RWPE2 (cell line): ENCODE results near the gene LCE5A.
A peak's percentile ranks its signal among the peaks of the same experiment; 100 is the strongest.

Source experiments
- ATAC-seq: fragments of 200-7000 bp; cut with Tn5 transposase; 3 replicates; pipeline ENCODE4 v1.9.1; 2021; ENCODE audit warnings: low read depth
- DNase-seq: peaks from one replicate; pipeline ENCODE4 v3.0.0-alpha.2; 2020; ENCODE audit warnings: low spot score
- H3K27ac ChIP-seq: fragments of 450-650 bp; 2 replicates; pipeline ENCODE4 v1.5.1; 2017; ENCODE audit warnings: mild to moderate bottlenecking; ENCODE audit not compliant: poor library complexity, severe bottlenecking
- H3K27me3 ChIP-seq: fragments of 250-450 bp; sonication (Bioruptor Pico); 2 replicates; pipeline ENCODE4 v1.5.1; 2021; ENCODE audit warnings: mild to moderate bottlenecking, moderate library complexity; ENCODE audit not compliant: insufficient read depth, poor library complexity, severe bottlenecking
- H3K36me3 ChIP-seq: fragments of 250-450 bp; sonication (Bioruptor Pico); 2 replicates; pipeline ENCODE4 v1.5.1; 2020; ENCODE audit warnings: low read depth, mild to moderate bottlenecking, moderate library complexity
- H3K4me1 ChIP-seq: fragments of 250-450 bp; sonication (Bioruptor Pico); 2 replicates; pipeline ENCODE4 v1.5.1; 2021; ENCODE audit warnings: mild to moderate bottlenecking, moderate library complexity; ENCODE audit not compliant: insufficient read depth, poor library complexity, severe bottlenecking
- H3K4me3 ChIP-seq: fragments of 250-450 bp; sonication (Bioruptor Pico); 2 replicates; pipeline ENCODE4 v1.5.1; 2021; ENCODE audit warnings: mild to moderate bottlenecking, moderate library complexity; ENCODE audit not compliant: severe bottlenecking
- H3K9me3 ChIP-seq: fragments of 250-450 bp; sonication (Bioruptor Pico); 2 replicates; pipeline ENCODE4 v1.5.1; 2021; ENCODE audit warnings: mild to moderate bottlenecking, moderate library complexity; ENCODE audit not compliant: severe bottlenecking
- TF ChIP-seq, protein P1 (sequence below): fragments of 450-650 bp; IDR thresholded peaks from one replicate; pipeline ENCODE4 v1.5.1; 2017; ENCODE audit warnings: mild to moderate bottlenecking, moderate library complexity; ENCODE audit not compliant: poor library complexity, severe bottlenecking

Gene LCE5A, protein sequence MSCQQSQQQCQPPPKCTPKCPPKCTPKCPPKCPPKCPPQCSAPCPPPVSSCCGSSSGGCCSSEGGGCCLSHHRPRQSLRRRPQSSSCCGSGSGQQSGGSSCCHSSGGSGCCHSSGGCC

DNA sequence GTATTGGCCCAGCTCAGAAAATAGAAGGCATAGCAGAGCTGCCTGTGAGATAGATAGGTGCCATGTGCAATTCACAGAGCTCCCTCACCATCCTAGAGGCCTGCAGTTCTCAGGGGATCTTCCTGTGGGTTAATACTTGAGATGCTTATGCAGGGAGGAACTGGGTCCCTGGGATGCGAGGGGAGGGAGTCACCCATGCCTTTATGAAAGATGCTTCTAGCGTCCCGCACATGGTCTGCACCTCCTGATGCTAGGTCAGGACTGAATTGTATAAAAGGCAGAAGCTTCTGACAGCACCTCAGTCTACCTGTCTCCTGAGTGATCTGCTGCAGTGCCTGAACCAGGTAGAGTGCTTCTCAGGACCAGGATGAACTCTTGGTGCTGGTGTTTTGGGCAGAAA, at the start of gene LCE5A:
Gene LCE5A, plus strand, starts transcription at position 301 of the 400 bp plus-strand sequence. CDS start 732 bp downstream, outside the sequence.
- H3K9me3 ChIP-seq, result no peaks in the 10 kb centered on the region
- H3K27ac ChIP-seq, result no peak within 1 kb of the TSS
- DNase-seq (no peak), ATAC-seq (no peak)
- no peak within 1 kb of the TSS for H3K4me3 ChIP-seq
- peaks cover 28% of the 10 kb centered on the region for H3K4me1 ChIP-seq
- TF ChIP-seq, protein P1, sequence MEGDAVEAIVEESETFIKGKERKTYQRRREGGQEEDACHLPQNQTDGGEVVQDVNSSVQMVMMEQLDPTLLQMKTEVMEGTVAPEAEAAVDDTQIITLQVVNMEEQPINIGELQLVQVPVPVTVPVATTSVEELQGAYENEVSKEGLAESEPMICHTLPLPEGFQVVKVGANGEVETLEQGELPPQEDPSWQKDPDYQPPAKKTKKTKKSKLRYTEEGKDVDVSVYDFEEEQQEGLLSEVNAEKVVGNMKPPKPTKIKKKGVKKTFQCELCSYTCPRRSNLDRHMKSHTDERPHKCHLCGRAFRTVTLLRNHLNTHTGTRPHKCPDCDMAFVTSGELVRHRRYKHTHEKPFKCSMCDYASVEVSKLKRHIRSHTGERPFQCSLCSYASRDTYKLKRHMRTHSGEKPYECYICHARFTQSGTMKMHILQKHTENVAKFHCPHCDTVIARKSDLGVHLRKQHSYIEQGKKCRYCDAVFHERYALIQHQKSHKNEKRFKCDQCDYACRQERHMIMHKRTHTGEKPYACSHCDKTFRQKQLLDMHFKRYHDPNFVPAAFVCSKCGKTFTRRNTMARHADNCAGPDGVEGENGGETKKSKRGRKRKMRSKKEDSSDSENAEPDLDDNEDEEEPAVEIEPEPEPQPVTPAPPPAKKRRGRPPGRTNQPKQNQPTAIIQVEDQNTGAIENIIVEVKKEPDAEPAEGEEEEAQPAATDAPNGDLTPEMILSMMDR, result no peak
- no peaks in the 10 kb centered on the region for H3K36me3 ChIP-seq
- no peaks in the 10 kb centered on the region for H3K27me3 ChIP-seq

DNA sequence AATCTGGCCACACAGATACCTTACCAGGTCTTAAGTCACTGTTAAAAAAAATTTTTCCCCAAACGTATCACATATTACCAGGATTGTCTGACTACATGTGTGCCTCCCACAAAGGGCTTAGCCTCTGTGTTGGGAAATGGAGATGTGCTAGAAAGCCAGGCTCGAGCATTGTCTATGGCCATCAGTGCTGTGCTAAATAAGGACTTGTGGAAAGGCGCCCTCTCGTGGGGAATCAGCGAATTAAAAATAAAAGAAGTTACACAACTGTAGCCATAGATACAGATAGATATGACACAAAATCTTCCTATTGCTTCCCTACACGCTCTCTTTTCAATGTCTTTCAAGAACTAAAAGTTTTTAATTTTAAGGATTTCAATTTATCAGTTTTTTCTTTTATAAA, 49.1 kb upstream of the LCE5A start:
- Histone ChIP-seq H3K4me1 (no peaks in the 10 kb centered on the region), H3K27me3 (no peaks in the 10 kb centered on the region), H3K27ac (no peak overlapping the region), H3K36me3 (no peaks in the 10 kb centered on the region), H3K4me3 (no peak overlapping the region), H3K9me3 (no peaks in the 10 kb centered on the region)
- ATAC-seq (peak; percentile 71), DNase-seq (no peak)
- TF ChIP-seq, protein P1, result peak; percentile 82

DNA sequence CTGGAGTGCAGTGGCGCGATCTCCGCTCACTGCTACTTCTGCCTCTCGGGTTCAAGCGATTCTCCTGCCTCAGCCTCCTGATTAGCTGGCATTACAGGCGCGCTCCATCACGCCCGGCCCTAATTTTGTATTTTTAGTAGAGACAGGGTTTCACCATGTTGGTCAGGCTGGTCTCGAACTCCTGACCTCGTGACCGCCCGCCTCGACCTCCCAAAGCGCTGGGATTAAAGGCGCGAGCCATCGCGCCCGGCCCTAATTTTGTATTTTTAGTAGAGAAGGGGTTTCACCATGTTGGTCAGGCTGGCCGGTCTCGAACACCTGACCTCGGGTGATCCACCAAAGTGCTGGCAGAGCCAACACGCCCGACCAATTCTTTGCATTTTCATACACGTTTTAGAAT, 48.0 kb upstream of the LCE5A start:
- Histone ChIP-seq H3K9me3 (no peaks in the 10 kb centered on the region), H3K4me3 (no peak overlapping the region), H3K4me1 (no peaks in the 10 kb centered on the region), H3K36me3 (no peaks in the 10 kb centered on the region), H3K27me3 (no peaks in the 10 kb centered on the region), H3K27ac (no peak overlapping the region)
- DNase-seq (no peak), ATAC-seq (no peak)
- TF ChIP-seq, protein P1, result no peak

DNA sequence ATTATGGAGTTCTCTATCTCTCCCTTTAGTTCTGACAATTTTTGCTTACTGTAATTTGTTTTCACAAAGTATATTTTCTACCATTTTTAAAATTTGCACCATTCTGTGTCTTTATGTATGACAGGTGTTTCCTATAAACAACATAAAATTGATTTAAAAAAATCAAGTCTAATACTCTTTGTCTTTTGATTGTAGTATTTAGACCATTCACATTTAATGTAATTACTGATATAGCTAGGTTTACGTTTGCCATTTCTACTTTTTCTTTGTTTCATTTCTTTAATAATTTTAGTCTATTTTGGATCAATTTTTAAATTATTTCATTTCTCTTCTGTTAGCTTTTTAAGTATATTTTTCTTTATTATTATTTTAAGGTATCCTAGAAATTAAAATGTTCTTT, 44.4 kb upstream of the LCE5A start:
- peaks cover 3% of the 10 kb centered on the region for H3K27me3 ChIP-seq
- TF ChIP-seq, protein P1, result no peak
- ATAC-seq (no peak), DNase-seq (no peak)
- no peak overlapping the region for H3K27ac ChIP-seq
- no peak overlapping the region for H3K4me3 ChIP-seq
- H3K4me1 ChIP-seq, result no peaks in the 10 kb centered on the region
- no peaks in the 10 kb centered on the region for H3K9me3 ChIP-seq
- no peaks in the 10 kb centered on the region for H3K36me3 ChIP-seq

DNA sequence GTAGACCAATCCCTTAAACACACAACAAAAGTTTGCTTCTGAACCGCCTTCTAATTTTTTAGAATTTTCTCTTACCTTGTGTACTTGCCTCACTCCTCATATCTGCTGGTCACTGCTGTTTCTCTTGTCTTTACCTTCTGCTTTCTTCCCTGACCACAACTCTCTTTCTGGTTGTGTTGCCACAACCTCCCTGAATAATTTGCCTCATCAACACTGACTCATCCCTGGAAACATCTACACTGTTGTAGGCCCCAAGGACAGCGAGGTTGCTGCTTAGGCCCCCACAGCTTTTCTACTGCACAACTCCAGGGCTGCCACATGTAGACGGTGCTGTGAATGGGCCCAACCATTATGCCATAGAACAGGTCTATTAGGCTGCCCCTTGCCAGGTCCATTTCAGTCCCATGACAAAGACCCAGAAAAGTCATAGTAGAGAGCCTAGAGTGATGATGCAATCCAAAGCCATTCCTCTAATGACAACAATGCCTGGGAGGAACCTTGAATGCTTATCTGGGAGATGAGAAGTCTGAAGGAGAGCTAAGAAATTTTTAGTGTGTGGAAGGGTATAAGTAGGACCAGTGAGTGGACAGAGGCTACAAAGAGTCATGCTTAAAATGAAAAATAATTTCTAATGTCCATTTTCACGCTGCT, 36.6 kb upstream of the LCE5A start:
- Histone ChIP-seq H3K27me3 (no peaks in the 10 kb centered on the region), H3K9me3 (peaks cover 3% of the 10 kb centered on the region), H3K27ac (no peak overlapping the region), H3K36me3 (no peaks in the 10 kb centered on the region), H3K4me1 (no peaks in the 10 kb centered on the region), H3K4me3 (no peak overlapping the region)
- ATAC-seq (no peak), DNase-seq (no peak)
- TF ChIP-seq, protein P1, result no peak
